ENCODE data around the gene TMOD1. TPM values are rescaled to one million over a fixed set of nuclear protein-coding genes. Genes with fewer than 3 reads are reported as not detected.
A peak's percentile ranks its signal among the peaks of the same experiment; 100 is the strongest.

Gene TMOD1
- total and polyA plus RNA-seq, 9 of the 15 experiments (the other 6 are each of a cell fraction or from before 2014, with no cell fraction given), result 7.1 to 41.2 (median 14.2) TPM

DNA sequence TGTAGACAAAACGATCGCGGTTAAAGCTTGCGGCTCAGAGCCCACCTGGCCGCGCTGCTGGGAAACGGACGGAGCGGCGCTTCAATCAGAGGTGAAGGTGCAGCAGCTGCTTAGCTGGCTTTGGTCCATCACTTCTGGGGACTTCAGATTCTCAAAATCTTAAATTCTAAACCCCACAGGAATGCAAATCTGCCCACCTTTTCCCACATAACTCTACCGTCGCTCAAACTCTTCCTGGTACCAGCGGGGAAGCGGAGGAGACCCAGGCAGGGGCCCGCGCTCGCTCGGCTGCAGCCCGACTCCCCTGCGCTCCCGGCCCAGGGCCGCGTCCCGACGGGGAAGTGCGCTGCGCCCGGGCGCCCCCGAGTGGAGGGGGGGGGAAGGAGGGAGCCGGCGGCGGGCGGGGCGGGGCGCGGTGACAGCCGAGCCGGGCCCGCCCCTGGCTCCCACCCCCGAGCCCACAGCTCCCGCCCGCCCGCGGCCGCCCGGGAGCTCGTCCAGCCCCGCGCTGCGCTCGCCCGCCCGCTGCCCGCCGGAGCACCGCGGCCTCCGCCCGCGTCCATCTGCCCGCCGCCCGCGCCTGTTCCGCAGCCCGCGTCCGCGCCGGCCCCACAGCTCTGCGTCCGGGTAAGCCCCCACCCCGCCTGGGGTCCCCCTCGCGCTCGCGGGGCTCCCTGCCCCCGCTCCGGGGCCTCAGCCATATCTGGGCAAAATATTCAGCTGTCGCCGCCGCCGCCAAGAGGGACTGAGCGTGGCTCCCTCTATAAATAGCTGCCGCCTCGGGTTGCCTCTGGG, at the start of gene TMOD1 (continued):
- TF ChIP-seq PHF8 (IDR thresholded peaks at IDR 0.05; ENCODE audit: borderline replicate concordance, low read length) (peak; percentile 46; the same call in 1 of the 2 replicates), ILF3 (IDR thresholded peaks at IDR 0.05; ENCODE audit: borderline replicate concordance) (no peak), MYNN (IDR thresholded peaks at IDR 0.05) (no peak), MYNN (CRISPR knock-in tag; IDR thresholded peaks at IDR 0.05) (no peak), LEF1 (IDR thresholded peaks at IDR 0.05) (no peak), ZC3H11A (IDR thresholded peaks at IDR 0.05; ENCODE audit: low read depth, low read length) (no peak), RBFOX2 (IDR thresholded peaks at IDR 0.05; ENCODE audit: low read depth, low read length) (no peak; the same call in 1 of the 2 replicates), ATF1 (CRISPR knock-in tag; IDR thresholded peaks at IDR 0.05) (no peak), ATF1 (tag; IDR thresholded peaks at IDR 0.05) (no peak), RFX1 (IDR thresholded peaks at IDR 0.05) (no peak), ZNF561 (CRISPR knock-in tag; conservative IDR thresholded peaks at IDR 0.05) (no peak), CBX1 (IDR thresholded peaks at IDR 0.05; ENCODE audit: low read depth) (0 out of 2 replicates have a peak, but pooled peaks have one; percentile 44), BMI1 (IDR thresholded peaks at IDR 0.05; ENCODE audit: low read length) (no peak), ARID2 (IDR thresholded peaks at IDR 0.05) (no peak), ZKSCAN3 (CRISPR knock-in tag; IDR thresholded peaks at IDR 0.05) (no peak), U2AF2 (optimal IDR thresholded peaks at IDR 0.05; ENCODE audit: low read depth, low read length) (no peak), CSDE1 (IDR thresholded peaks at IDR 0.05) (no peak), RCOR1 (IDR thresholded peaks at IDR 0.05; ENCODE audit: borderline replicate concordance in 1 of 2, low read depth in 2 of 2, low read length in 2 of 2) (peak; percentile 8 to 40; a peak in 2 of 4 replicates), UBTF (IDR thresholded peaks at IDR 0.05; ENCODE audit: borderline replicate concordance in 1 of 2, low read depth in 2 of 2, low read length in 2 of 2) (peak; percentile 8 to 63; a peak in 1 of 4 replicates)
- TF ChIP-seq, protein P1, sequence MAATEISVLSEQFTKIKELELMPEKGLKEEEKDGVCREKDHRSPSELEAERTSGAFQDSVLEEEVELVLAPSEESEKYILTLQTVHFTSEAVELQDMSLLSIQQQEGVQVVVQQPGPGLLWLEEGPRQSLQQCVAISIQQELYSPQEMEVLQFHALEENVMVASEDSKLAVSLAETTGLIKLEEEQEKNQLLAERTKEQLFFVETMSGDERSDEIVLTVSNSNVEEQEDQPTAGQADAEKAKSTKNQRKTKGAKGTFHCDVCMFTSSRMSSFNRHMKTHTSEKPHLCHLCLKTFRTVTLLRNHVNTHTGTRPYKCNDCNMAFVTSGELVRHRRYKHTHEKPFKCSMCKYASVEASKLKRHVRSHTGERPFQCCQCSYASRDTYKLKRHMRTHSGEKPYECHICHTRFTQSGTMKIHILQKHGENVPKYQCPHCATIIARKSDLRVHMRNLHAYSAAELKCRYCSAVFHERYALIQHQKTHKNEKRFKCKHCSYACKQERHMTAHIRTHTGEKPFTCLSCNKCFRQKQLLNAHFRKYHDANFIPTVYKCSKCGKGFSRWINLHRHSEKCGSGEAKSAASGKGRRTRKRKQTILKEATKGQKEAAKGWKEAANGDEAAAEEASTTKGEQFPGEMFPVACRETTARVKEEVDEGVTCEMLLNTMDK (IDR thresholded peaks at IDR 0.05; ENCODE audit: borderline replicate concordance, insufficient read depth, low read depth, low read length, poor library complexity, severe bottlenecking), result peak; percentile 76
- TF ChIP-seq, protein P2, sequence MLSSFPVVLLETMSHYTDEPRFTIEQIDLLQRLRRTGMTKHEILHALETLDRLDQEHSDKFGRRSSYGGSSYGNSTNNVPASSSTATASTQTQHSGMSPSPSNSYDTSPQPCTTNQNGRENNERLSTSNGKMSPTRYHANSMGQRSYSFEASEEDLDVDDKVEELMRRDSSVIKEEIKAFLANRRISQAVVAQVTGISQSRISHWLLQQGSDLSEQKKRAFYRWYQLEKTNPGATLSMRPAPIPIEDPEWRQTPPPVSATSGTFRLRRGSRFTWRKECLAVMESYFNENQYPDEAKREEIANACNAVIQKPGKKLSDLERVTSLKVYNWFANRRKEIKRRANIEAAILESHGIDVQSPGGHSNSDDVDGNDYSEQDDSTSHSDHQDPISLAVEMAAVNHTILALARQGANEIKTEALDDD (IDR thresholded peaks at IDR 0.05), result no peak
- TF ChIP-seq, protein P3, sequence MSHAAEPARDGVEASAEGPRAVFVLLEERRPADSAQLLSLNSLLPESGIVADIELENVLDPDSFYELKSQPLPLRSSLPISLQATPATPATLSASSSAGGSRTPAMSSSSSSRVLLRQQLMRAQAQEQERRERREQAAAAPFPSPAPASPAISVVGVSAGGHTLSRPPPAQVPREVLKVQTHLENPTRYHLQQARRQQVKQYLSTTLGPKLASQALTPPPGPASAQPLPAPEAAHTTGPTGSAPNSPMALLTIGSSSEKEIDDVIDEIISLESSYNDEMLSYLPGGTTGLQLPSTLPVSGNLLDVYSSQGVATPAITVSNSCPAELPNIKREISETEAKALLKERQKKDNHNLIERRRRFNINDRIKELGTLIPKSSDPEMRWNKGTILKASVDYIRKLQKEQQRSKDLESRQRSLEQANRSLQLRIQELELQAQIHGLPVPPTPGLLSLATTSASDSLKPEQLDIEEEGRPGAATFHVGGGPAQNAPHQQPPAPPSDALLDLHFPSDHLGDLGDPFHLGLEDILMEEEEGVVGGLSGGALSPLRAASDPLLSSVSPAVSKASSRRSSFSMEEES (CRISPR knock-in tag; IDR thresholded peaks at IDR 0.05), result no peak

All from K562 (cell line).